Neural cell (in vitro differentiated cells): Measurements from ENCODE around the gene ANAPC5.

ENCODE experiments used
- EZH2 ChIP-seq: fragments of 200-600, 300-800 bp; shearing (Covaris generic), sonication (generic); IDR thresholded peaks from 2 replicates; pipeline ENCODE4 v1.6.1; 2014; ENCODE audit warnings: antibody characterized with exemption, low read length, borderline replicate concordance, mild to moderate bottlenecking; ENCODE audit not compliant: insufficient read depth, poor library complexity, severe bottlenecking
- MXI1 ChIP-seq: fragments of 450-650 bp; conservative IDR thresholded peaks from 2 replicates; pipeline ENCODE4 v1.6.1; 2014; ENCODE audit warnings: antibody characterized with exemption, mild to moderate bottlenecking; ENCODE audit not compliant: poor library complexity, severe bottlenecking
- POLR2AphosphoS5 ChIP-seq: IDR thresholded peaks from 2 replicates; pipeline ENCODE4 v1.6.1; 2012
- TAF1 ChIP-seq: IDR thresholded peaks from 2 replicates; pipeline ENCODE4 v1.6.1; 2012; ENCODE audit warnings: low read depth
- TF ChIP-seq, protein P1 (sequence below): fragments of 450-650 bp; IDR thresholded peaks from 2 replicates; pipeline ENCODE4 v1.5.1; 2014; ENCODE audit warnings: antibody characterized with exemption, mild to moderate bottlenecking, moderate library complexity; ENCODE audit not compliant: poor library complexity, severe bottlenecking
- TF ChIP-seq, protein P2 (sequence below): IDR thresholded peaks from 2 replicates; pipeline ENCODE4 v1.6.1; 2012; ENCODE audit warnings: borderline replicate concordance

DNA sequence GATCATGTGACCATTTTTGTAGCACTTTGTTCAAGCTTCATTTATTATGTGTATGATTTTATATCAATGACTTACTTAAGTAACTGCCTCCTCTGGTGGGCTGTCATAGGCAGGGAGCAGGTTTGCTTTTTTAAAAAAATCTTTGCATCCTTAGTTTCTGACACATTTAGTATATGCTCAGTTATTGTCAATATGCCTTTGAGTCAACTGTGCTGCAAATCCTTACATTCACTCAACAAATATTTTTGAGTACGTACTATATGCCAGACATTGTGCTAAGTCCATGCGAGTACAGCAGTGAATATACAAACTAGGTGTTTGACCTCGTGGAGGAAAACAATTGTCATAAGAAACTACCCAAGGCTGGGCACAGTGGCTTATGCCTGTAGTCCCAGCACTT is 4.4 kb upstream of the ANAPC5 start:
- TF ChIP-seq, protein P1, sequence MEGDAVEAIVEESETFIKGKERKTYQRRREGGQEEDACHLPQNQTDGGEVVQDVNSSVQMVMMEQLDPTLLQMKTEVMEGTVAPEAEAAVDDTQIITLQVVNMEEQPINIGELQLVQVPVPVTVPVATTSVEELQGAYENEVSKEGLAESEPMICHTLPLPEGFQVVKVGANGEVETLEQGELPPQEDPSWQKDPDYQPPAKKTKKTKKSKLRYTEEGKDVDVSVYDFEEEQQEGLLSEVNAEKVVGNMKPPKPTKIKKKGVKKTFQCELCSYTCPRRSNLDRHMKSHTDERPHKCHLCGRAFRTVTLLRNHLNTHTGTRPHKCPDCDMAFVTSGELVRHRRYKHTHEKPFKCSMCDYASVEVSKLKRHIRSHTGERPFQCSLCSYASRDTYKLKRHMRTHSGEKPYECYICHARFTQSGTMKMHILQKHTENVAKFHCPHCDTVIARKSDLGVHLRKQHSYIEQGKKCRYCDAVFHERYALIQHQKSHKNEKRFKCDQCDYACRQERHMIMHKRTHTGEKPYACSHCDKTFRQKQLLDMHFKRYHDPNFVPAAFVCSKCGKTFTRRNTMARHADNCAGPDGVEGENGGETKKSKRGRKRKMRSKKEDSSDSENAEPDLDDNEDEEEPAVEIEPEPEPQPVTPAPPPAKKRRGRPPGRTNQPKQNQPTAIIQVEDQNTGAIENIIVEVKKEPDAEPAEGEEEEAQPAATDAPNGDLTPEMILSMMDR, result no peak
- no peak for TF ChIP-seq TAF1
- no peak for TF ChIP-seq MXI1
- TF ChIP-seq EZH2, result no peak
- no peak for TF ChIP-seq POLR2AphosphoS5
- TF ChIP-seq, protein P2, sequence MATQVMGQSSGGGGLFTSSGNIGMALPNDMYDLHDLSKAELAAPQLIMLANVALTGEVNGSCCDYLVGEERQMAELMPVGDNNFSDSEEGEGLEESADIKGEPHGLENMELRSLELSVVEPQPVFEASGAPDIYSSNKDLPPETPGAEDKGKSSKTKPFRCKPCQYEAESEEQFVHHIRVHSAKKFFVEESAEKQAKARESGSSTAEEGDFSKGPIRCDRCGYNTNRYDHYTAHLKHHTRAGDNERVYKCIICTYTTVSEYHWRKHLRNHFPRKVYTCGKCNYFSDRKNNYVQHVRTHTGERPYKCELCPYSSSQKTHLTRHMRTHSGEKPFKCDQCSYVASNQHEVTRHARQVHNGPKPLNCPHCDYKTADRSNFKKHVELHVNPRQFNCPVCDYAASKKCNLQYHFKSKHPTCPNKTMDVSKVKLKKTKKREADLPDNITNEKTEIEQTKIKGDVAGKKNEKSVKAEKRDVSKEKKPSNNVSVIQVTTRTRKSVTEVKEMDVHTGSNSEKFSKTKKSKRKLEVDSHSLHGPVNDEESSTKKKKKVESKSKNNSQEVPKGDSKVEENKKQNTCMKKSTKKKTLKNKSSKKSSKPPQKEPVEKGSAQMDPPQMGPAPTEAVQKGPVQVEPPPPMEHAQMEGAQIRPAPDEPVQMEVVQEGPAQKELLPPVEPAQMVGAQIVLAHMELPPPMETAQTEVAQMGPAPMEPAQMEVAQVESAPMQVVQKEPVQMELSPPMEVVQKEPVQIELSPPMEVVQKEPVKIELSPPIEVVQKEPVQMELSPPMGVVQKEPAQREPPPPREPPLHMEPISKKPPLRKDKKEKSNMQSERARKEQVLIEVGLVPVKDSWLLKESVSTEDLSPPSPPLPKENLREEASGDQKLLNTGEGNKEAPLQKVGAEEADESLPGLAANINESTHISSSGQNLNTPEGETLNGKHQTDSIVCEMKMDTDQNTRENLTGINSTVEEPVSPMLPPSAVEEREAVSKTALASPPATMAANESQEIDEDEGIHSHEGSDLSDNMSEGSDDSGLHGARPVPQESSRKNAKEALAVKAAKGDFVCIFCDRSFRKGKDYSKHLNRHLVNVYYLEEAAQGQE, result no peak
